Measurements from ENCODE around the gene TRIM54.

The TRIM54 gene

GRCh38 chr2:27322766-27323595, 40.8 kb downstream of the TRIM54 start, which contains the start of gene MPV17:
Gene MPV17 (minus strand): TSS chr2:27323097. CDS start chr2:27322517, 580 bp downstream.
- no peak for TF ChIP-seq CTCF (IDR thresholded peaks at IDR 0.05; ENCODE audit: insufficient read depth, missing control alignments)
- peak; percentile 93 for DNase-seq (ENCODE audit: insufficient read length, low spot score)
- no peak for FAIRE-seq

- DNase-seq (ENCODE audit: insufficient read length, low spot score) (no peak), FAIRE-seq (no peak)
- no peak for TF ChIP-seq CTCF (IDR thresholded peaks at IDR 0.05; ENCODE audit: insufficient read depth, missing control alignments)
Measured at GRCh38 chr2:27323596-27324285, 41.5 kb downstream of the TRIM54 start.

GRCh38 chr2:27324720-27325119, 42.5 kb downstream of the TRIM54 start:
- FAIRE-seq = no peak
- no peak for DNase-seq (ENCODE audit: insufficient read length, low spot score)
- TF ChIP-seq CTCF (IDR thresholded peaks at IDR 0.05; ENCODE audit: insufficient read depth, missing control alignments) = no peak

- no peak for TF ChIP-seq CTCF (IDR thresholded peaks at IDR 0.05; ENCODE audit: insufficient read depth, missing control alignments)
- DNase-seq (ENCODE audit: insufficient read length, low spot score) = no peak
- FAIRE-seq = no peak
Measured at GRCh38 chr2:27335311-27335710, 53.1 kb downstream of the TRIM54 start.

- no peak for TF ChIP-seq CTCF (IDR thresholded peaks at IDR 0.05; ENCODE audit: insufficient read depth, missing control alignments)
- DNase-seq (ENCODE audit: insufficient read length, low spot score) (no peak), FAIRE-seq (no peak)
Measured at GRCh38 chr2:27336173-27336572, 53.9 kb downstream of the TRIM54 start.

GRCh38 chr2:27347641-27348040, 65.4 kb downstream of the TRIM54 start:
- TF ChIP-seq CTCF (IDR thresholded peaks at IDR 0.05; ENCODE audit: insufficient read depth, missing control alignments) = no peak
- FAIRE-seq (no peak), DNase-seq (ENCODE audit: insufficient read length, low spot score) (no peak)

All from D721Med (cell line).